Activated naive CD8-positive, alpha-beta T cell treated with anti-CD3 and anti-CD28 coated beads, Interleukin-2, amount 50 U/mL, for 24 hours (primary cell): ENCODE measurements around the gene KLHL33.

Experiments
- ATAC-seq: fragments of 150-1000 bp; cut with Tn5 transposase; one replicate; pipeline ENCODE4 v1.10.0; 2021
- DNase-seq: peaks from one replicate; pipeline ENCODE4 v3.0.0; 2021
- H3K27ac Mint-ChIP-seq: one replicate; pipeline ENCODE4 v1.8.0; 2021; ENCODE audit warnings: mild to moderate bottlenecking, mixed read lengths
- H3K27me3 Mint-ChIP-seq: one replicate; pipeline ENCODE4 v1.8.0; 2021; ENCODE audit warnings: mixed read lengths
- H3K36me3 Mint-ChIP-seq: one replicate; pipeline ENCODE4 v1.8.0; 2021; ENCODE audit warnings: low read depth, mixed read lengths
- H3K4me1 Mint-ChIP-seq: one replicate; pipeline ENCODE4 v1.8.0; 2021; ENCODE audit warnings: mixed read lengths
- H3K4me3 Mint-ChIP-seq: one replicate; pipeline ENCODE4 v1.8.0; 2021; ENCODE audit warnings: mild to moderate bottlenecking, moderate library complexity, mixed read lengths
- H3K9me3 Mint-ChIP-seq: one replicate; pipeline ENCODE4 v1.8.0; 2021; ENCODE audit warnings: mixed read lengths

KLHL33 gene

GRCh38 chr14:20435582-20436362, at the start of gene KLHL33:
Gene KLHL33 (minus strand): TSS chr14:20436166. CDS start chr14:20435811, 355 bp downstream.
- H3K36me3 Mint-ChIP-seq: no peaks in the 10 kb centered on the region
- H3K4me1 Mint-ChIP-seq: peaks cover 19% of the 10 kb centered on the region
- DNase-seq: no peak
- no peaks in the 10 kb centered on the region for H3K9me3 Mint-ChIP-seq
- no peak within 1 kb of the TSS for H3K27ac Mint-ChIP-seq
- no peaks in the 10 kb centered on the region for H3K27me3 Mint-ChIP-seq
- ATAC-seq: no peak
- no peak within 1 kb of the TSS for H3K4me3 Mint-ChIP-seq

- no peaks in the 10 kb centered on the region for H3K9me3 Mint-ChIP-seq
- ATAC-seq: no peak
- H3K4me1 Mint-ChIP-seq: peaks cover 21% of the 10 kb centered on the region
- H3K4me3 Mint-ChIP-seq: no peak overlapping the region
- no peak for DNase-seq
- no peak overlapping the region for H3K27ac Mint-ChIP-seq
- H3K27me3 Mint-ChIP-seq: no peaks in the 10 kb centered on the region
- H3K36me3 Mint-ChIP-seq: peaks cover 20% of the 10 kb centered on the region
Measured at GRCh38 chr14:20482382-20482781, 46.4 kb upstream of the KLHL33 start.

- H3K36me3 Mint-ChIP-seq: peaks cover 55% of the 10 kb centered on the region
- no peak overlapping the region for H3K27ac Mint-ChIP-seq
- H3K27me3 Mint-ChIP-seq: no peaks in the 10 kb centered on the region
- H3K9me3 Mint-ChIP-seq: no peaks in the 10 kb centered on the region
- peaks cover 46% of the 10 kb centered on the region for H3K4me1 Mint-ChIP-seq
- DNase-seq: no peak
- ATAC-seq: no peak
- no peak overlapping the region for H3K4me3 Mint-ChIP-seq
Measured at GRCh38 chr14:20478894-20479293, 42.9 kb upstream of the KLHL33 start.

GRCh38 chr14:20477211-20477876, 41.4 kb upstream of the KLHL33 start:
- Mint-ChIP-seq H3K4me3 (peak overlapping the region; percentile 26), H3K9me3 (no peaks in the 10 kb centered on the region), H3K27me3 (no peaks in the 10 kb centered on the region), H3K36me3 (peaks cover 68% of the 10 kb centered on the region), H3K4me1 (peaks cover 59% of the 10 kb centered on the region), H3K27ac (peak overlapping the region; percentile 85)
- DNase-seq (no peak), ATAC-seq (peak; percentile 25)

- Mint-ChIP-seq H3K27ac (peak overlapping the region; percentile 85), H3K36me3 (peaks cover 74% of the 10 kb centered on the region), H3K9me3 (no peaks in the 10 kb centered on the region), H3K27me3 (no peaks in the 10 kb centered on the region), H3K4me3 (peak overlapping the region; percentile 18), H3K4me1 (peaks cover 63% of the 10 kb centered on the region)
- ATAC-seq (no peak), DNase-seq (no peak)
Measured at GRCh38 chr14:20476776-20477175, 40.8 kb upstream of the KLHL33 start.

- H3K4me3 Mint-ChIP-seq: peak overlapping the region; percentile 99
- H3K27ac Mint-ChIP-seq: peak overlapping the region; percentile 80
- H3K36me3 Mint-ChIP-seq: peaks cover 78% of the 10 kb centered on the region
- ATAC-seq (no peak), DNase-seq (no peak)
- peaks cover 1% of the 10 kb centered on the region for H3K27me3 Mint-ChIP-seq
- H3K9me3 Mint-ChIP-seq: no peaks in the 10 kb centered on the region
- H3K4me1 Mint-ChIP-seq: peaks cover 77% of the 10 kb centered on the region
Measured at GRCh38 chr14:20472536-20473169, 36.7 kb upstream of the KLHL33 start.

- Mint-ChIP-seq H3K27ac (peak overlapping the region; percentile 99), H3K36me3 (peaks cover 57% of the 10 kb centered on the region), H3K27me3 (peaks cover 1% of the 10 kb centered on the region), H3K4me3 (peak overlapping the region; percentile 99), H3K4me1 (peaks cover 56% of the 10 kb centered on the region), H3K9me3 (no peaks in the 10 kb centered on the region)
- DNase-seq (no peak), ATAC-seq (no peak)
Measured at GRCh38 chr14:20470603-20470901, 34.6 kb upstream of the KLHL33 start.

GRCh38 chr14:20469890-20470602, 34.1 kb upstream of the KLHL33 start:
- Mint-ChIP-seq H3K9me3 (no peaks in the 10 kb centered on the region), H3K36me3 (peaks cover 52% of the 10 kb centered on the region), H3K27ac (peak overlapping the region; percentile 99), H3K4me1 (peaks cover 51% of the 10 kb centered on the region), H3K4me3 (peak overlapping the region; percentile 99), H3K27me3 (peaks cover 1% of the 10 kb centered on the region)
- DNase-seq (peak; percentile 55), ATAC-seq (peak; percentile 79)

GRCh38 chr14:20469242-20469889, 33.4 kb upstream of the KLHL33 start, which contains the start of gene PNP:
Gene PNP (plus strand): TSS chr14:20469406. CDS start chr14:20469525, 119 bp downstream.
- ATAC-seq (peak; percentile 96), DNase-seq (peak; percentile 90)
- peaks cover 1% of the 10 kb centered on the region for H3K27me3 Mint-ChIP-seq
- no peaks in the 10 kb centered on the region for H3K9me3 Mint-ChIP-seq
- peaks cover 46% of the 10 kb centered on the region for H3K36me3 Mint-ChIP-seq
- peaks cover 48% of the 10 kb centered on the region for H3K4me1 Mint-ChIP-seq
- H3K4me3 Mint-ChIP-seq: peak within 1 kb of the TSS; percentile 99
- H3K27ac Mint-ChIP-seq: peak within 1 kb of the TSS; percentile 99

- no peaks in the 10 kb centered on the region for H3K9me3 Mint-ChIP-seq
- H3K4me3 Mint-ChIP-seq: peak overlapping the region; percentile 99
- peaks cover 44% of the 10 kb centered on the region for H3K4me1 Mint-ChIP-seq
- H3K27me3 Mint-ChIP-seq: peaks cover 1% of the 10 kb centered on the region
- peaks cover 40% of the 10 kb centered on the region for H3K36me3 Mint-ChIP-seq
- ATAC-seq (peak; percentile 0), DNase-seq (no peak)
- peak overlapping the region; percentile 99 for H3K27ac Mint-ChIP-seq
Measured at GRCh38 chr14:20468764-20469241, 32.8 kb upstream of the KLHL33 start.

- peak; percentile 98 for DNase-seq
- Mint-ChIP-seq H3K36me3 (peaks cover 24% of the 10 kb centered on the region), H3K27ac (peak within 1 kb of the TSS; percentile 93), H3K4me1 (peaks cover 43% of the 10 kb centered on the region), H3K4me3 (peak within 1 kb of the TSS; percentile 87), H3K9me3 (no peaks in the 10 kb centered on the region), H3K27me3 (peaks cover 5% of the 10 kb centered on the region)
- ATAC-seq: peak; percentile 98
Measured at GRCh38 chr14:20461225-20462141, 25.5 kb upstream of the KLHL33 start, which contains the start of gene PIP4P1. Gene PIP4P1 (minus strand): TSS chr14:20461434. CDS start chr14:20461325, 109 bp downstream.

GRCh38 chr14:20460458-20461224, 24.7 kb upstream of the KLHL33 start:
- peak overlapping the region; percentile 88 for H3K27ac Mint-ChIP-seq
- peaks cover 43% of the 10 kb centered on the region for H3K4me1 Mint-ChIP-seq
- H3K27me3 Mint-ChIP-seq: peaks cover 5% of the 10 kb centered on the region
- DNase-seq (peak; percentile 48), ATAC-seq (no peak)
- H3K4me3 Mint-ChIP-seq: peak overlapping the region; percentile 87
- H3K36me3 Mint-ChIP-seq: peaks cover 24% of the 10 kb centered on the region
- H3K9me3 Mint-ChIP-seq: no peaks in the 10 kb centered on the region
